ENCODE measurements around the gene SGCB.

SGCB gene

GRCh38 chr4:52028970-52029369 lies 9.1 kb downstream of the SGCB start:
- in situ Hi-C loops (cut with HindIII; ENCODE audit: low sequenced_read_pairs), result no loop called here

DNA sequence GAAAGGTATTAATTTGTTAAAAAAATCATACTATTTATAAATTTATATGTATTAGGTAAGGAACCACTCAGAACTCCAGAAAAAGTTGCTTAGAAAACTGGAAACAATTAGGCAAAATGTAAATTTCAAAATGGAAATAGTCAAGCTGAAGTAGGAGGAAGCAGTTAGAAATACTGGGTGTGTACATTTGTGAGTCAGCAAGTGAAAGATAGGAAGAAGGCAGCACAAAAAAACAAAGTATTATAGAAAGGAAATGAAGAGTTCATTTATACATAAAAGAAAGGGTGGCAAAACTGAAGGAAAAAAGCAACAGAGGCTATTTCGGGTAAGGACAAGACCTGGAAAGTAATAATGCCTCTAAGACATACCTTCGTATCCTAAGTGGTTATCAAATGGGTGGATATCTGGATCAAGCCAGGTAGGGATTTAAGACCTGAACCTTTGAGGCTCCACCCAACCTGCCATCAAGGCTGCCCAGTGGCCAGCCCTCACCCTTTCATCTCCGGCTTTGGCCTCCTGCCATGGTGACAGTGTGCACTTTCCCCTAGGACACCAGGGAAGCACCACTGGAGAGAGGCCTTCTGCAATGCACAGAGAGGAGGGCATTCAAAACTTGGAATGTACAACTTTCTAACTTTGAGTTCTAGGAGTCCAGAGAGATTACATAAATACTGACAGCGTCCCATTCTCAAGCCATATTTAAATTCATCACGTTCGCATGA lies 18.0 kb downstream of the SGCB start, which contains the start of gene LRRC66:
TSS of gene LRRC66 (minus strand) at position 428 of the 722 bp plus-strand sequence. CDS start 2,750 bp downstream, outside the sequence.
- in situ Hi-C loops (cut with HindIII; ENCODE audit: low sequenced_read_pairs), result no loop called here

GRCh38 chr4:52017814-52018213 lies 20.3 kb downstream of the SGCB start:
- in situ Hi-C loops (cut with HindIII; ENCODE audit: low sequenced_read_pairs), result no loop called here

GRCh38 chr4:52016981-52017380 lies 21.1 kb downstream of the SGCB start:
- in situ Hi-C loops (cut with HindIII; ENCODE audit: low sequenced_read_pairs), result no loop called here

DNA sequence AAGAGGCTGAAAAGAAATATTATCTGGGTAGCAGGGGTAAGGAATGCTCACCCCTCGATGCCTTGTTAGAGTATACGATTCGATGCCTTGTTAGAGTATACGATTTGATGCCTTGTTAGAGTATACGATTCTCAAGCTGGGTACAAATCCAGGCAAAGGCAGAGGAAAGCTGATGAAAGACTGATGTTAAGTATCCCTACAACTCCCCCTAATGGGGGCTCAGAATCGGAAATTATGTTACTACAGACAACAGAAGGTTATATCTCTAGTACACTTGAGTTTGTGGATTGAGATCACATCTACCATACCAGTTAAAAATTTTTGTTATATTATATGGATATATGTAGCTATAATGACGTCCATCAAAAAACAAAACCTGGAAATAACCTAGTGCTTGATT lies 22.7 kb downstream of the SGCB start:
- in situ Hi-C loops (cut with HindIII; ENCODE audit: low sequenced_read_pairs), result no loop called here

GRCh38 chr4:52014903-52015302 lies 23.2 kb downstream of the SGCB start:
- in situ Hi-C loops (cut with HindIII; ENCODE audit: low sequenced_read_pairs), result no loop called here

DNA sequence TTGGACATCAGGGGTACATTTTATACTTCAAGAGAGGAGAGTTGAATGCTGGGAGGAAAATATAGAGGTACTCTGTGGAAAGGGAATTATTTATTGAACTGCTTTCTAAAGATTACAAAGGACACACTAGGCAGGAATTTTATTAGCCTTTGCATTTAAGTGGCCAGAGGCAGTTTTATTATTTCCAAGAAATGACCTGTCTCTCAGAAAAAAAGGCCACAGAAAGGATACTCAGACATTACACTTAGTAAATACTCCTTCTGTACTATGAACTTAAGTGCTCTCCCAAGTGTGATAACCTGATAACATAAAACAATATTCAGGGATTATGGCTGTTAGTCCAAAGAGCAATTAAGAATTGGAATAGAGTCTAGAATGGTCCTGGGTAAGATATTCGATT lies 25.4 kb downstream of the SGCB start:
- in situ Hi-C loops (cut with HindIII; ENCODE audit: low sequenced_read_pairs), result no loop called here

GRCh38 chr4:52010986-52011385 lies 27.1 kb downstream of the SGCB start:
- in situ Hi-C loops (cut with HindIII; ENCODE audit: low sequenced_read_pairs), result no loop called here

- in situ Hi-C loops (cut with HindIII; ENCODE audit: low sequenced_read_pairs), result no loop called here
These were observed 31.2 kb downstream of the SGCB start for GRCh38 chr4:52006887-52007286.

DNA sequence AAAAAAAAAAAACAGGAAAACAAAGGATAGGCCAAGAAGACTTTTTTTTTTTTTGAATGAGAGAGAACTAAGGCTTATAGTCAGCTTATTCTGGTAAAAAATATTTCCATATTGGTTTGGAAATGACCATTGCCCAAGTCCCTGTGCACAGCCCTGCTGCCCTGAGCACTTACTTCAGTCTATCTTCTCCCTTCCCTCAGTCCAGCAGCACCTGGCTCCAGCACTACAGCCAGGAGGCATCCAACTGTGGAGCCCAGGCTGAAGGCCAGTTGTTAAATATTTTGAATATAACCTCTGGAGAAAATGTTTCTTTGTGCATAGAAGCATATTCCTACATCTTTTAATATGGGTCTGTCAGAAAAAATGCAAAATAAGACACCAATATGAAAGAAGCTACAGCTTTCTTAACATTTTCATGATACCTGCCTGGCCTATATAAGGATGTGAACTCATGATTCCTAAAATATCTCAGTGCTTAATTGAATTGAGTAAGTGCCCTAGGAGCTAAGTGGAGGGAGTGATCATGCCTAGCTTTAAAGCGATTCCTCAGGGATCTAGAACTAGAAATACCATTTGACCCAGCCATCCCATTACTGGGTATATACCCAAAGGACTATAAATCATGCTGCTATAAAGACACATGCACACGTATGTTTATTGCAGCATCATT lies 32.4 kb downstream of the SGCB start:
- in situ Hi-C loops (cut with HindIII; ENCODE audit: low sequenced_read_pairs), result no loop called here

- in situ Hi-C loops (cut with HindIII; ENCODE audit: low sequenced_read_pairs), result no loop called here
These were observed 33.7 kb downstream of the SGCB start for GRCh38 chr4:52004414-52004813.

DNA sequence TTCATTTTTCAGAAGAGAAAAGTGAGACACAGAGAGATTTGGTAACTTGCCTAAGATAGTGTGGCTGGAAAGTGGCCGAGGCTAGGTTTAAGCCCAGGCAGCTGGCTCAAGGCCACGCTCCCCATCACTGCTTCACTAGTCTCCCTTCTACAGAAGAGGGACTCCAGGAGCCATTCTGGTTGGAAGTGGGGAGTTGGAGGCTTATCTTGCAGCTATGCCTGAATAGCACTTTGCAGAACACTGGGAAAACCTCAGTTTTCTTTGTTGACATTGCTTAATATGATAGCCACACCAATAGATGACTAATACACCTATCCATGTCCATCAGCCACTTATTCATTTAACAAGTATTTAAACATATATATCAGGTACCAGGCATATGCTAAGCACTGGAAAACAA lies 36.5 kb downstream of the SGCB start:
- in situ Hi-C loops (cut with HindIII; ENCODE audit: low sequenced_read_pairs), result no loop called here

DNA sequence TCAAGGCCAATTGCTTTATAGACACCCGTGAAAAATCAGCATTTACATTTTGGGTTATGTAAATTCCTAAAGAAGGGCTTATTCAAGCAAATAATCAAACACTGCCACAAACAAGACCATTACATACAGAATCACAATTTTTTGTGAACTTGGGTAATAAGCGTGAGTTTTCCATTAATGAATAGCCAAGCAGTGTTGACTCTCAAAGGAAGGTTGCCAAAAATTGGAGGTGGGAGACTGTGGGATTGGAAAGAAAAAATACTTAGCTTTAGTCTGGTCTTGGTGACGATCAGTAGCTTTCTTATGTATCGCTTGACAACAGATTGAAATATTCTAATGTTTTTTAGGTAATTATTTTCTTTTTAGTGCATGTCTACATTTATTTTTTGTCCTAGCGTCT lies 38.8 kb downstream of the SGCB start:
- in situ Hi-C loops (cut with HindIII; ENCODE audit: low sequenced_read_pairs), result loop anchor here (10.0 kb wide), 1 partner anchor 84 kb away; no protein-coding TSS in a partner anchor

GRCh38 chr4:51998837-51999236 lies 39.3 kb downstream of the SGCB start:
- in situ Hi-C loops (cut with HindIII; ENCODE audit: low sequenced_read_pairs), result loop anchor here (10.0 kb wide), 1 partner anchor 84 kb away; no protein-coding TSS in a partner anchor

- in situ Hi-C loops (cut with HindIII; ENCODE audit: low sequenced_read_pairs), result loop anchor here (10.0 kb wide), 1 partner anchor 83 kb away; no protein-coding TSS in a partner anchor
These were observed 40.5 kb downstream of the SGCB start for GRCh38 chr4:51997647-51998046.

- in situ Hi-C loops (cut with HindIII; ENCODE audit: low sequenced_read_pairs), result loop anchor here (10.0 kb wide), 1 partner anchor 81 kb away; no protein-coding TSS in a partner anchor
These were observed 42.4 kb downstream of the SGCB start for GRCh38 chr4:51995647-51996220.

Measured in DLD1 (cell line).